Right cardiac atrium (tissue), 5 donors: ENCODE results near the gene PCDHGA9. TPM values are rescaled to one million over a fixed set of nuclear protein-coding genes. Genes with fewer than 3 reads are reported as not detected.

ENCODE experiments used
- ATAC-seq, 2 donors: fragments of 200-7000 bp; cut with Tn5 transposase; one replicate each; pipeline versions ENCODE4 v1.8.0 to v1.9.1; 2020; ENCODE audit warnings: moderate library complexity in 2 of 2, mild to moderate bottlenecking in 1 of 2
- DNase-seq, 3 donors: peaks; one replicate each; pipeline ENCODE4 v3.0.0-alpha.2; 2020
- H3K27ac ChIP-seq: one replicate; pipeline ENCODE4 v1.5.1; 2013; ENCODE audit warnings: mild to moderate bottlenecking, low read length, control low read depth, moderate library complexity
- H3K27me3 ChIP-seq: one replicate; pipeline ENCODE4 v1.6.1; 2013; ENCODE audit not compliant: control insufficient read depth, insufficient read depth
- H3K4me1 ChIP-seq: one replicate; pipeline ENCODE4 v1.6.1; 2013; ENCODE audit warnings: low read length; ENCODE audit not compliant: control insufficient read depth, insufficient read depth
- H3K4me3 ChIP-seq: one replicate; pipeline ENCODE4 v1.5.1; 2013; ENCODE audit warnings: low read length, control low read depth
- H3K9me3 ChIP-seq: one replicate; pipeline ENCODE4 v1.6.1; 2013; ENCODE audit warnings: low read length; ENCODE audit not compliant: control insufficient read depth
- WGBS: extraction: QIAGEN DNeasy Blood & Tissue Kit; methylation state at CpG from one replicate; pipeline ENCODE4 v1.1.7; 2013; 5-methylcytosine and 5-hydroxymethylcytosine counted together
- intact Hi-C, 4 donors: fragments of 100-400 bp; cut with DNase I; formaldehyde crosslinking; loops; one replicate each; pipeline versions ENCODE4 v1.11.0 to v1.14.0; 2022 to 2023
- polyA plus RNA-seq: library from polyadenylated mRNA; stranded (reverse); fragments of 200-250 nt; gene quantifications from one replicate; pipeline ENCODE4 v1.2.3, GENCODE V29; 2013
- total RNA-seq, 4 donors: library from RNA; stranded (reverse); fragmentation: NEBNext Ultra II Directional; extraction: Animal tissue kit (Norgen Biotek cat#: 25700); gene quantifications; one replicate each; pipeline ENCODE4 v1.2.1, GENCODE V29; 2021
- donor health status: healthy with polysubstance abuse.
- donor health status: DM: no; HTN: yes; CAD: no.
- donor health status: DM: no; HTN: no; CAD: no.
- donor health status: DM: no; HTN: yes; CAD: no; lungs with severe emphysema.
- donor health status: DM: yes; HTN: yes; CAD: no.

The PCDHGA9 gene
- total and polyA plus RNA-seq, 5 donors = 1.6 to 5.4 (median 3.7) TPM

DNA sequence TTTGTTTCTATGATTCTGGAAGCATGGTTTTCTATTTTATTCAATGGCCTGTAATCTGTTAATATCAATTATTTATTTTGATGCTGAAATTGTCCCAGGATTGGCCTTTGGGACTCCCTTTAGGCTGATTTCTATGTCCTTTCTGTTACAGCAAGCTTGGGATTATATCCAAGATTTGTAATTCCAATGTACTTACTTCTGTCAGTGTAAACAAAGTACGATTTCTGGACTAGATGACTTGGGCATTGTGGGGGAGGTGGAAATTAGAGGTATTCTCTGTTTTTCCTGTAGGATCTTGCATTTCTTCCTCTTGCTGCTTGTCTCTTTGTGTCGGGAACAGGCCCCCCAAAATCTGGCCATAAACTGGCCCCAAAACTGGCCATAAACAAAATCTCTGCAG is 31.4 kb downstream of the PCDHGA9 start:
- intact Hi-C loops = loop anchor here in 1 of 4 donors (5.0 kb wide), 1 partner anchor 88 kb away; no protein-coding TSS in a partner anchor
- Histone ChIP-seq H3K4me3 (no peak overlapping the region), H3K4me1 (no peaks in the 10 kb centered on the region), H3K27me3 (no peaks in the 10 kb centered on the region), H3K27ac (no peak overlapping the region), H3K9me3 (no peaks in the 10 kb centered on the region)
- 79% methylated on average over 2 of the region's 2 CpGs for WGBS
- no peak for DNase-seq
- ATAC-seq = no peak

GRCh38 chr5:141437221-141437620 is 34.6 kb downstream of the PCDHGA9 start:
- Histone ChIP-seq H3K27me3 (no peaks in the 10 kb centered on the region), H3K4me3 (no peak overlapping the region), H3K9me3 (no peaks in the 10 kb centered on the region), H3K4me1 (no peaks in the 10 kb centered on the region), H3K27ac (no peak overlapping the region)
- ATAC-seq (no peak), DNase-seq (no peak)
- intact Hi-C loops = no loop called here
- 94% methylated on average over 2 of the region's 2 CpGs for WGBS

DNA sequence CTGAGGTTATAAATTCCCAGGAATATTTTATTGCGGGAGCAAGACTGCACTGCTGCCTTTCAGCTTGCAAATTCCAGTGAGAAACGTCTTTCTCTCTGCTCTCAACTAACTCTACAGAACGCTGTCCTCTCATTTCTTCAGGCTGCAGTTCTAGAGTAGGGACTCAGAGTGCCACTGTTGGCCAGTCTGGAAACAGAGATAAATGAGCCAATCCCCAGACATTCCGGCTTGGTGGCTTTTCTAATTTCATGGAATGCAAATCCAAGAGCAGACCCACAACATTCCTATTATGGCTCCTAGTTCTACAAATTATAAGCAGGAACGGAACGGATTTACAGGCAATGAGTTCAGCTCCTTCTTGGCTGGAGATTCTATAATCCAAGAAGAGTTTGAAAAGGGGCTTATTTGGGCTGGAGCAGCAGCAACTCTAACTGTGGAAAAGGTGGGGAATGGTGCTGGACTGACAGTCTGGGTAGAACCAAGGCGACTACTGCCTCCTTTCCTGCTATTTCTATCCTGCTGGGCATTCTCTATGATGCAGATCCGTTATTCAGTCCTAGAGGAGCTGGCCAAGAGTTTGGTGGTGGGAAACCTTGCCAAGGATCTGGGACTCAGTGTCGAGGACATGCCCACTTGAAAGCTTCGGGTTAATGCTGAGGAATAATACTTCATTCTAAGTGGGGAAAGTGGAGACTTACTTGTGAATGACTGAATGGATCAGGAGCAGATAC is 37.0 kb downstream of the PCDHGA9 start:
- Histone ChIP-seq H3K27ac (no peak overlapping the region), H3K27me3 (no peaks in the 10 kb centered on the region), H3K4me3 (no peak overlapping the region), H3K9me3 (no peaks in the 10 kb centered on the region), H3K4me1 (no peaks in the 10 kb centered on the region)
- DNase-seq = no peak
- no peak for ATAC-seq
- intact Hi-C loops = no loop called here
- 66% methylated on average over 10 of the region's 10 CpGs for WGBS

DNA sequence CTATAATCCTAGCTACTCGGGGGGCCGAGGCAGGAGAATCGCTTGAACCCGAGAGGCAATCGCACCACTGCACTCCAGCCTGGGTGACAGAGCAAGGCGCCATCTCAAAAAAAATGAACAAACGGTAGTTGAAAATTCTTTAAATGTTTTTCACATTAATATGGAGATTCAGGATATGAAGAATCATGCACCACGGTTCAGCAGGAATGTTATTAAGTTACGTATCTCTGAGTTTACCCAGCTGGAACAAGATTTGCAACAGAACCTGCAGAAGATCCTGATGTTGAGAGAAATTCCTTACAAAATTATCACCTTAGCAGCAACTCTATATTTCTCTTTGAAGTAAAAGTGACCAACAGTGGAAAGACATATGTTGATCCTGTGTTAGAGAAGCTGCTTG is 37.8 kb downstream of the PCDHGA9 start:
- no peaks in the 10 kb centered on the region for H3K9me3 ChIP-seq

GRCh38 chr5:141441571-141442170 is 39.1 kb downstream of the PCDHGA9 start:
- ATAC-seq = peak; percentile 67 to 70
- Histone ChIP-seq H3K27ac (no peak overlapping the region), H3K9me3 (no peaks in the 10 kb centered on the region), H3K4me1 (no peaks in the 10 kb centered on the region), H3K27me3 (no peaks in the 10 kb centered on the region), H3K4me3 (no peak overlapping the region)
- WGBS = 45% methylated on average over 50 of the region's 50 CpGs
- intact Hi-C loops = no loop called here
- DNase-seq = peak; percentile 39 to 73 (median 63)

More for the DNA sequence above, 37.8 kb downstream of the PCDHGA9 start:
- Histone ChIP-seq H3K4me3 (no peak overlapping the region), H3K27ac (no peak overlapping the region), H3K27me3 (no peaks in the 10 kb centered on the region), H3K4me1 (no peaks in the 10 kb centered on the region)
- intact Hi-C loops = no loop called here
- 93% methylated on average over 9 of the region's 9 CpGs for WGBS
- ATAC-seq = no peak
- no peak for DNase-seq

Other genes with a start within 250 kb of the PCDHGA9 start
Only the 30 nearest of the 37 such genes appear.
- gene PCDHB9, start 215.6 kb upstream of the PCDHGA9 start, total RNA-seq = 1 to 10 TPM; 1.7 to 2.4 (median 2.1) TPM
- 0.63 TPM for gene PCDHB9, start 215.6 kb upstream of the PCDHGA9 start, polyA plus RNA-seq
- 1 to 10 TPM; 1.1 to 2.0 (median 1.5) TPM for gene PCDHB10, start 210.4 kb upstream of the PCDHGA9 start, total RNA-seq
- 1.00 TPM for gene PCDHB10, start 210.4 kb upstream of the PCDHGA9 start, polyA plus RNA-seq
- 1 to 10 TPM; 1.9 to 2.9 (median 2.5) TPM for gene PCDHB11, start 203.2 kb upstream of the PCDHGA9 start, total RNA-seq
- gene PCDHB11, start 203.2 kb upstream of the PCDHGA9 start, polyA plus RNA-seq = 0.48 TPM
- 1 to 10 TPM; 1.7 to 3.3 (median 2.8) TPM for gene PCDHB12, start 194.1 kb upstream of the PCDHGA9 start, total RNA-seq
- gene PCDHB12, start 194.1 kb upstream of the PCDHGA9 start, polyA plus RNA-seq = 0.72 TPM
- 1 to 10 TPM; 4.3 to 5.8 (median 5.3) TPM for gene PCDHB13, start 188.9 kb upstream of the PCDHGA9 start, total RNA-seq
- gene PCDHB13, start 188.9 kb upstream of the PCDHGA9 start, polyA plus RNA-seq = 1.7 TPM
- 1 to 10 TPM; 4.3 to 5.9 (median 5.3) TPM for gene PCDHB14, start 179.4 kb upstream of the PCDHGA9 start, total RNA-seq
- 2.3 TPM for gene PCDHB14, start 179.4 kb upstream of the PCDHGA9 start, polyA plus RNA-seq
- gene PCDHB15, start 157.4 kb upstream of the PCDHGA9 start, total RNA-seq = 1 to 10 TPM; 2.9 to 6.7 (median 5.3) TPM
- gene PCDHB15, start 157.4 kb upstream of the PCDHGA9 start, polyA plus RNA-seq = 2.5 TPM
- gene SLC25A2, start 98.7 kb upstream of the PCDHGA9 start, total RNA-seq = under 1 TPM in 2 of 4 donors, not detected in 2; 0.17 to 0.37 TPM
- 0.14 TPM for gene SLC25A2, start 98.7 kb upstream of the PCDHGA9 start, polyA plus RNA-seq
- 100 to 1,000 TPM in 1 of 4 donors, 10 to 100 TPM in 3; 86.7 to 109 (median 95.1) TPM for gene TAF7, start 82.0 kb upstream of the PCDHGA9 start, total RNA-seq
- gene TAF7, start 82.0 kb upstream of the PCDHGA9 start, polyA plus RNA-seq = 94.6 TPM
- gene PCDHGA1, start 72.3 kb upstream of the PCDHGA9 start, total RNA-seq = 1 to 10 TPM; 1.7 to 2.8 (median 1.8) TPM
- gene PCDHGA1, start 72.3 kb upstream of the PCDHGA9 start, polyA plus RNA-seq = 0.70 TPM
- gene PCDHGA2, start 64.0 kb upstream of the PCDHGA9 start, total RNA-seq = 1 to 10 TPM; 6.4 to 9.4 (median 7.1) TPM
- gene PCDHGA2, start 64.0 kb upstream of the PCDHGA9 start, polyA plus RNA-seq = 2.2 TPM
- gene PCDHGA3, start 58.9 kb upstream of the PCDHGA9 start, total RNA-seq = 1 to 10 TPM; 4.9 to 7.7 (median 5.6) TPM
- gene PCDHGA3, start 58.9 kb upstream of the PCDHGA9 start, polyA plus RNA-seq = 2.1 TPM
- 1 to 10 TPM; 2.7 to 4.4 (median 3.8) TPM for gene PCDHGB1, start 52.7 kb upstream of the PCDHGA9 start, total RNA-seq
- gene PCDHGB1, start 52.7 kb upstream of the PCDHGA9 start, polyA plus RNA-seq = 1.3 TPM
- gene PCDHGA4, start 47.8 kb upstream of the PCDHGA9 start, total RNA-seq = 1 to 10 TPM; 4.4 to 5.8 (median 5.7) TPM
- gene PCDHGA4, start 47.8 kb upstream of the PCDHGA9 start, polyA plus RNA-seq = 1.7 TPM
- 1 to 10 TPM; 3.5 to 6.5 (median 5.0) TPM for gene PCDHGB2, start 42.8 kb upstream of the PCDHGA9 start, total RNA-seq
- gene PCDHGB2, start 42.8 kb upstream of the PCDHGA9 start, polyA plus RNA-seq = 1.9 TPM
- 1 to 10 TPM; 3.4 to 4.7 (median 4.2) TPM for gene PCDHGA5, start 38.6 kb upstream of the PCDHGA9 start, total RNA-seq
- gene PCDHGA5, start 38.6 kb upstream of the PCDHGA9 start, polyA plus RNA-seq = 2.0 TPM
- gene PCDHGB3, start 32.5 kb upstream of the PCDHGA9 start, total RNA-seq = 1 to 10 TPM; 4.8 to 5.5 (median 5.1) TPM
- gene PCDHGB3, start 32.5 kb upstream of the PCDHGA9 start, polyA plus RNA-seq = 1.7 TPM
- gene PCDHGA6, start 28.9 kb upstream of the PCDHGA9 start, total RNA-seq = 1 to 10 TPM; 3.7 to 5.3 (median 4.9) TPM
- 2.2 TPM for gene PCDHGA6, start 28.9 kb upstream of the PCDHGA9 start, polyA plus RNA-seq
- 1 to 10 TPM; 3.9 to 5.2 (median 4.5) TPM for gene PCDHGA7, start 20.0 kb upstream of the PCDHGA9 start, total RNA-seq
- gene PCDHGA7, start 20.0 kb upstream of the PCDHGA9 start, polyA plus RNA-seq = 1.8 TPM
- 1 to 10 TPM; 4.8 to 5.5 (median 5.3) TPM for gene PCDHGB4, start 15.1 kb upstream of the PCDHGA9 start, total RNA-seq
- gene PCDHGB4, start 15.1 kb upstream of the PCDHGA9 start, polyA plus RNA-seq = 2.0 TPM
- 1 to 10 TPM; 4.0 to 5.2 (median 4.3) TPM for gene PCDHGA8, start 10.1 kb upstream of the PCDHGA9 start, total RNA-seq
- gene PCDHGA8, start 10.1 kb upstream of the PCDHGA9 start, polyA plus RNA-seq = 1.3 TPM
- 1 to 10 TPM; 6.4 to 8.6 (median 6.8) TPM for gene PCDHGB5, start 4.8 kb upstream of the PCDHGA9 start, total RNA-seq
- 3.3 TPM for gene PCDHGB5, start 4.8 kb upstream of the PCDHGA9 start, polyA plus RNA-seq
- 1 to 10 TPM; 5.9 to 6.6 (median 6.3) TPM for gene PCDHGB6, start 5.2 kb downstream of the PCDHGA9 start, total RNA-seq
- gene PCDHGB6, start 5.2 kb downstream of the PCDHGA9 start, polyA plus RNA-seq = 3.1 TPM
- 1 to 10 TPM; 3.9 to 5.3 (median 4.5) TPM for gene PCDHGA10, start 10.2 kb downstream of the PCDHGA9 start, total RNA-seq
- gene PCDHGA10, start 10.2 kb downstream of the PCDHGA9 start, polyA plus RNA-seq = 1.6 TPM
- 10 to 100 TPM in 3 of 4 donors, 1 to 10 TPM in 1; 9.7 to 10.6 (median 10.5) TPM for gene PCDHGB7, start 14.9 kb downstream of the PCDHGA9 start, total RNA-seq
- gene PCDHGB7, start 14.9 kb downstream of the PCDHGA9 start, polyA plus RNA-seq = 3.5 TPM
- gene PCDHGA11, start 18.3 kb downstream of the PCDHGA9 start, total RNA-seq = 1 to 10 TPM; 3.1 to 4.2 (median 3.6) TPM
- 2.2 TPM for gene PCDHGA11, start 18.3 kb downstream of the PCDHGA9 start, polyA plus RNA-seq
- 1 to 10 TPM; 4.8 to 7.1 (median 5.6) TPM for gene PCDHGA12, start 27.7 kb downstream of the PCDHGA9 start, total RNA-seq
- 2.7 TPM for gene PCDHGA12, start 27.7 kb downstream of the PCDHGA9 start, polyA plus RNA-seq
- 10 to 100 TPM; 19.6 to 42.5 (median 33.5) TPM for gene PCDHGC3, start 73.2 kb downstream of the PCDHGA9 start, total RNA-seq
- 35.5 TPM for gene PCDHGC3, start 73.2 kb downstream of the PCDHGA9 start, polyA plus RNA-seq
- 1 to 10 TPM; 1.4 to 2.3 (median 1.8) TPM for gene PCDHGC4, start 82.3 kb downstream of the PCDHGA9 start, total RNA-seq
- gene PCDHGC4, start 82.3 kb downstream of the PCDHGA9 start, polyA plus RNA-seq = 1.3 TPM
- gene PCDHGC5, start 86.3 kb downstream of the PCDHGA9 start, total RNA-seq = 1 to 10 TPM; 1.4 to 2.3 (median 1.9) TPM
- gene PCDHGC5, start 86.3 kb downstream of the PCDHGA9 start, polyA plus RNA-seq = 1.4 TPM